NCI-H187 (cell line): ENCODE results near the gene MTX2.

ENCODE experiments used
- DNase-seq, 2 experiments: peaks; one replicate each; lab custom pipeline; 2025; lab: John Stamatoyannopoulos, UW

Gene MTX2

GRCh38 chr2:176269319-176270099 is at the start of gene MTX2:
Gene MTX2 (plus strand): TSS chr2:176269442. CDS start chr2:176269630, 188 bp downstream.
- peak; percentile 23 to 34 for DNase-seq

GRCh38 chr2:176227874-176228273 is 41.4 kb upstream of the MTX2 start:
- DNase-seq: no peak

GRCh38 chr2:176234156-176234555 is 35.1 kb upstream of the MTX2 start:
- DNase-seq: no peak

- no peak for DNase-seq
These were observed 34.3 kb upstream of the MTX2 start for GRCh38 chr2:176234940-176235339.

- no peak for DNase-seq
These were observed 31.8 kb upstream of the MTX2 start for GRCh38 chr2:176237456-176237855.

GRCh38 chr2:176239031-176239430 is 30.2 kb upstream of the MTX2 start:
- DNase-seq: no peak

- DNase-seq: no peak
These were observed 28.9 kb upstream of the MTX2 start for GRCh38 chr2:176240301-176240700.

- no peak for DNase-seq
These were observed 27.0 kb upstream of the MTX2 start for GRCh38 chr2:176242276-176242675.

GRCh38 chr2:176246331-176246730 is 22.9 kb upstream of the MTX2 start:
- DNase-seq: no peak

GRCh38 chr2:176247859-176248258 is 21.4 kb upstream of the MTX2 start:
- no peak for DNase-seq

GRCh38 chr2:176251928-176252327 is 17.3 kb upstream of the MTX2 start:
- no peak for DNase-seq

GRCh38 chr2:176260689-176261088 is 8.6 kb upstream of the MTX2 start:
- DNase-seq: no peak

GRCh38 chr2:176261136-176261535 is 8.1 kb upstream of the MTX2 start:
- no peak for DNase-seq

GRCh38 chr2:176268976-176269318 is 295 bp upstream of the MTX2 start:
- no peak for DNase-seq

- DNase-seq: no peak
These were observed 983 bp downstream of the MTX2 start for GRCh38 chr2:176270100-176270750.

- no peak for DNase-seq
These were observed 3.7 kb downstream of the MTX2 start for GRCh38 chr2:176272870-176273459.

- no peak for DNase-seq
These were observed 9.7 kb downstream of the MTX2 start for GRCh38 chr2:176278927-176279326.

- DNase-seq: no peak
These were observed 10.9 kb downstream of the MTX2 start for GRCh38 chr2:176280156-176280555.

- no peak for DNase-seq
These were observed 11.8 kb downstream of the MTX2 start for GRCh38 chr2:176280867-176281658.

- no peak for DNase-seq
These were observed 14.2 kb downstream of the MTX2 start for GRCh38 chr2:176283291-176284068.

- DNase-seq: no peak
These were observed 15.3 kb downstream of the MTX2 start for GRCh38 chr2:176284461-176285049.
